ENCODE measurements around the gene CGNL1. TPM values are rescaled to one million over a fixed set of nuclear protein-coding genes. Genes with fewer than 3 reads are reported as not detected.
A peak's percentile ranks its signal among the peaks of the same experiment; 100 is the strongest.

CGNL1 gene
- total and polyA plus RNA-seq, 11 donors: 3.8 to 40.0 (median 23.4) TPM

- TF ChIP-seq POLR2A (IDR thresholded peaks at IDR 0.05): no peak
- TF ChIP-seq CTCF (IDR thresholded peaks at IDR 0.05): no peak
- peaks cover 0 to 4% (median 0%) of the 10 kb centered on the region in 12 donors for H3K4me1 ChIP-seq
- H3K27ac ChIP-seq: no peak overlapping the region
- H3K36me3 ChIP-seq: no peaks in the 10 kb centered on the region
- intact Hi-C loops (cut with DNase I): no loop called here
- H3K4me3 ChIP-seq: no peak overlapping the region
- ATAC-seq: no peak
- WGBS, 4 donors: 48 to 65% (median 61%) methylated on average over 5 of the region's 5 CpGs
- DNase-seq: peak in 1 of 5 donors; percentile 30
- H3K9me3 ChIP-seq: no peaks in the 10 kb centered on the region
- H3K27me3 ChIP-seq: no peaks in the 10 kb centered on the region
These were observed 47.4 kb upstream of the CGNL1 start for GRCh38 chr15:57328897-57329296.

GRCh38 chr15:57329582-57330367 is 46.5 kb upstream of the CGNL1 start:
- intact Hi-C loops (cut with DNase I): no loop called here
- Histone ChIP-seq H3K4me3 (no peak overlapping the region), H3K9me3 (no peaks in the 10 kb centered on the region), H3K36me3 (no peaks in the 10 kb centered on the region), H3K27ac (no peak overlapping the region), H3K27me3 (no peaks in the 10 kb centered on the region), H3K4me1 (peaks cover 0 to 12% (median 0%) of the 10 kb centered on the region in 12 donors)
- DNase-seq (no peak), ATAC-seq (no peak)
- 78 to 89% (median 84%) methylated on average over 13 of the region's 13 CpGs for WGBS, 4 donors
- no peak for TF ChIP-seq POLR2A (IDR thresholded peaks at IDR 0.05)
- TF ChIP-seq CTCF (IDR thresholded peaks at IDR 0.05): no peak

GRCh38 chr15:57330619-57331340 is 45.5 kb upstream of the CGNL1 start:
- no peaks in the 10 kb centered on the region for H3K36me3 ChIP-seq
- no peak for TF ChIP-seq POLR2A (IDR thresholded peaks at IDR 0.05)
- TF ChIP-seq CTCF (IDR thresholded peaks at IDR 0.05): no peak
- ATAC-seq (no peak), DNase-seq (no peak)
- intact Hi-C loops (cut with DNase I): no loop called here
- no peaks in the 10 kb centered on the region for H3K9me3 ChIP-seq
- H3K27ac ChIP-seq: no peak overlapping the region
- peaks cover 0 to 20% (median 0%) of the 10 kb centered on the region in 12 donors for H3K4me1 ChIP-seq
- H3K4me3 ChIP-seq: no peak overlapping the region
- 86 to 90% (median 88%) methylated on average over 14 of the region's 14 CpGs for WGBS, 4 donors
- no peaks in the 10 kb centered on the region for H3K27me3 ChIP-seq

- H3K4me1 ChIP-seq: peaks cover 0 to 20% (median under 1%) of the 10 kb centered on the region in 12 donors
- TF ChIP-seq CTCF (IDR thresholded peaks at IDR 0.05) (no peak), POLR2A (IDR thresholded peaks at IDR 0.05) (no peak)
- ATAC-seq (no peak), DNase-seq (no peak)
- no peak overlapping the region for H3K27ac ChIP-seq
- H3K4me3 ChIP-seq: no peak overlapping the region
- H3K36me3 ChIP-seq: no peaks in the 10 kb centered on the region
- H3K27me3 ChIP-seq: no peaks in the 10 kb centered on the region
- intact Hi-C loops (cut with DNase I): no loop called here
- 92 to 98% (median 92%) methylated on average over 7 to 8 of the region's 8 CpGs for WGBS, 4 donors
- no peaks in the 10 kb centered on the region for H3K9me3 ChIP-seq
These were observed 44.0 kb upstream of the CGNL1 start for GRCh38 chr15:57332326-57332725.
